ELF-1 (cell line): Measurements from ENCODE around the gene EIF2B2.

Experiments
- DNase-seq: peaks from one replicate; pipeline ENCODE4 v3.0.0-alpha.2; 2016; ENCODE audit warnings: low read depth, low spot score

Gene EIF2B2

GRCh38 chr14:75042035-75042434 lies 39.3 kb downstream of the EIF2B2 start:
- DNase-seq: no peak

GRCh38 chr14:75044322-75044721 lies 41.6 kb downstream of the EIF2B2 start:
- no peak for DNase-seq

GRCh38 chr14:75044752-75045151 lies 42.0 kb downstream of the EIF2B2 start:
- DNase-seq: no peak

- no peak for DNase-seq
These were observed 43.6 kb downstream of the EIF2B2 start for GRCh38 chr14:75046275-75046674.

- no peak for DNase-seq
These were observed 44.2 kb downstream of the EIF2B2 start for GRCh38 chr14:75046899-75047298.

GRCh38 chr14:75047506-75047905 lies 44.8 kb downstream of the EIF2B2 start:
- DNase-seq: no peak

- DNase-seq: no peak
These were observed 45.4 kb downstream of the EIF2B2 start for GRCh38 chr14:75048101-75048500.

- no peak for DNase-seq
These were observed 46.4 kb downstream of the EIF2B2 start for GRCh38 chr14:75049136-75049535.

GRCh38 chr14:75049731-75050201 lies 47.0 kb downstream of the EIF2B2 start:
- no peak for DNase-seq

- DNase-seq: peak; percentile 95
These were observed 48.3 kb downstream of the EIF2B2 start, which contains the start of gene MLH3 for GRCh38 chr14:75050852-75051555. Gene MLH3, minus strand, starts transcription at chr14:75051467. Its CDS starts 1,812 bp downstream, at chr14:75049655.

GRCh38 chr14:75051556-75051899 lies 48.8 kb downstream of the EIF2B2 start:
- DNase-seq: no peak

- no peak for DNase-seq
These were observed 50.9 kb downstream of the EIF2B2 start for GRCh38 chr14:75053396-75054291.

GRCh38 chr14:75054421-75054820 lies 51.7 kb downstream of the EIF2B2 start:
- no peak for DNase-seq

GRCh38 chr14:75059642-75060041 lies 56.9 kb downstream of the EIF2B2 start:
- DNase-seq: no peak

- DNase-seq: no peak
These were observed 57.7 kb downstream of the EIF2B2 start for GRCh38 chr14:75060420-75060819.
